CD4-positive, CD25-positive, alpha-beta regulatory T cell (primary cell): ENCODE results near the gene TRIM56. TPM values are rescaled to one million over a fixed set of nuclear protein-coding genes. Genes with fewer than 3 reads are reported as not detected.

Experiments
- ATAC-seq, 2 donors: fragments of 150-1000 bp; cut with Tn5 transposase; one replicate each; pipeline ENCODE4 v1.10.0; 2021; ENCODE audit warnings: low read depth in 2 of 2, moderate number of reproducible peaks in 2 of 2, moderate library complexity in 1 of 2
- DNase-seq, 3 donors: peaks; one replicate each; pipeline versions ENCODE4 v3.0.0 to v3.0.0-alpha.2; 2012 to 2022; ENCODE audit warnings: mixed read lengths in 1 of 3
- H3K27ac ChIP-seq: one replicate; pipeline ENCODE4 v1.7.0; 2013; ENCODE audit warnings: mild to moderate bottlenecking, low read length; ENCODE audit not compliant: insufficient read depth, poor library complexity, severe bottlenecking
- H3K27me3 ChIP-seq: one replicate; pipeline ENCODE4 v1.7.0; 2013; ENCODE audit warnings: low read length; ENCODE audit not compliant: control insufficient read depth, insufficient read depth
- H3K36me3 ChIP-seq: one replicate; pipeline ENCODE4 v1.7.0; 2013; ENCODE audit warnings: mild to moderate bottlenecking, low read length, moderate library complexity; ENCODE audit not compliant: control insufficient read depth, insufficient read depth
- H3K4me1 ChIP-seq: 2 replicates; pipeline ENCODE4 v1.7.0; 2013; ENCODE audit warnings: mild to moderate bottlenecking, low read length; ENCODE audit not compliant: insufficient read depth, control insufficient read depth, poor library complexity, severe bottlenecking
- H3K4me3 ChIP-seq: one replicate; pipeline ENCODE4 v1.7.0; 2013; ENCODE audit warnings: low read depth, mild to moderate bottlenecking, low read length, moderate library complexity
- H3K9me3 ChIP-seq, 2 experiments: 1 replicate in 1 of 2; 2 replicates in 1 of 2; pipeline ENCODE4 v1.7.0; 2013; ENCODE audit warnings: low read length in 2 of 2, mild to moderate bottlenecking in 1 of 2, moderate library complexity in 1 of 2; ENCODE audit not compliant: control insufficient read depth in 2 of 2
- H3K27ac Mint-ChIP-seq, 3 donors: one replicate each; pipeline ENCODE4 v1.8.0; 2020 to 2022; ENCODE audit warnings: mild to moderate bottlenecking in 3 of 3, mixed read lengths in 3 of 3, moderate library complexity in 2 of 3
- H3K27me3 Mint-ChIP-seq: one replicate; pipeline ENCODE4 v1.8.0; 2022; ENCODE audit warnings: mild to moderate bottlenecking, mixed read lengths
- H3K36me3 Mint-ChIP-seq: one replicate; pipeline ENCODE4 v1.8.0; 2020; ENCODE audit warnings: mixed read lengths
- H3K4me1 Mint-ChIP-seq, 4 donors: one replicate each; pipeline ENCODE4 v1.8.0; 2020 to 2022; ENCODE audit warnings: mixed read lengths in 4 of 4, mild to moderate bottlenecking in 1 of 4
- H3K4me3 Mint-ChIP-seq, 4 donors: one replicate each; pipeline ENCODE4 v1.8.0; 2020 to 2022; ENCODE audit warnings: mild to moderate bottlenecking in 4 of 4, mixed read lengths in 4 of 4, moderate library complexity in 3 of 4
- H3K9me3 Mint-ChIP-seq, 7 donors: one replicate each; pipeline ENCODE4 v1.8.0; 2020 to 2022; ENCODE audit warnings: mixed read lengths in 7 of 7, mild to moderate bottlenecking in 3 of 7, moderate library complexity in 2 of 7
- polyA plus RNA-seq, 4 donors: library from polyadenylated mRNA; unstranded; fragments of 300-500 nt; fragmentation: Illumina TruSeq; gene quantifications; one replicate each; pipeline ENCODE4 v1.2.3, GENCODE V29; 2021
- total RNA-seq: library from RNA; stranded (reverse); gene quantifications from one replicate; pipeline ENCODE4 v1.2.3, GENCODE V29; 2022

TRIM56 gene
- total and polyA plus RNA-seq, 5 donors from 2014 or later: 3.5 to 44.6 (median 7.3) TPM

DNA sequence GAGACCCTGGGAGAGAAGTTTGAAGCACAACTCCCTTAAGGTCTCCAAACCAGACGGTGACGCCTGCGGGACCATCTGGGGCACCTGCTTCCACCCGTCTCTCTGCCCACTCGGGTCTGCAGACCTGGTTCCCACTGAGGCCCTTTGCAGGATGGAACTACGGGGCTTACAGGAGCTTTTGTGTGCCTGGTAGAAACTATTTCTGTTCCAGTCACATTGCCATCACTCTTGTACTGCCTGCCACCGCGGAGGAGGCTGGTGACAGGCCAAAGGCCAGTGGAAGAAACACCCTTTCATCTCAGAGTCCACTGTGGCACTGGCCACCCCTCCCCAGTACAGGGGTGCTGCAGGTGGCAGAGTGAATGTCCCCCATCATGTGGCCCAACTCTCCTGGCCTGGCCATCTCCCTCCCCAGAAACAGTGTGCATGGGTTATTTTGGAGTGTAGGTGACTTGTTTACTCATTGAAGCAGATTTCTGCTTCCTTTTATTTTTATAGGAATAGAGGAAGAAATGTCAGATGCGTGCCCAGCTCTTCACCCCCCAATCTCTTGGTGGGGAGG is 52.5 kb downstream of the TRIM56 start:
- no peak for DNase-seq
- Histone ChIP-seq H3K36me3 (no peaks in the 10 kb centered on the region), H3K4me3 (no peak overlapping the region), H3K4me1 (peaks cover 6% of the 10 kb centered on the region), H3K27me3 (no peaks in the 10 kb centered on the region), H3K9me3 (no peaks in the 10 kb centered on the region), H3K27ac (no peak overlapping the region)
- ATAC-seq: no peak
- Mint-ChIP-seq H3K36me3 (no peaks in the 10 kb centered on the region), H3K27ac (peak overlapping the region in 1 of 3 donors; percentile 31), H3K9me3 (no peaks in the 10 kb centered on the region), H3K27me3 (peaks cover 39% of the 10 kb centered on the region), H3K4me3 (peak overlapping the region in 1 of 4 donors; percentile 50), H3K4me1 (peaks cover 0 to 10% (median 3%) of the 10 kb centered on the region in 4 donors)

DNA sequence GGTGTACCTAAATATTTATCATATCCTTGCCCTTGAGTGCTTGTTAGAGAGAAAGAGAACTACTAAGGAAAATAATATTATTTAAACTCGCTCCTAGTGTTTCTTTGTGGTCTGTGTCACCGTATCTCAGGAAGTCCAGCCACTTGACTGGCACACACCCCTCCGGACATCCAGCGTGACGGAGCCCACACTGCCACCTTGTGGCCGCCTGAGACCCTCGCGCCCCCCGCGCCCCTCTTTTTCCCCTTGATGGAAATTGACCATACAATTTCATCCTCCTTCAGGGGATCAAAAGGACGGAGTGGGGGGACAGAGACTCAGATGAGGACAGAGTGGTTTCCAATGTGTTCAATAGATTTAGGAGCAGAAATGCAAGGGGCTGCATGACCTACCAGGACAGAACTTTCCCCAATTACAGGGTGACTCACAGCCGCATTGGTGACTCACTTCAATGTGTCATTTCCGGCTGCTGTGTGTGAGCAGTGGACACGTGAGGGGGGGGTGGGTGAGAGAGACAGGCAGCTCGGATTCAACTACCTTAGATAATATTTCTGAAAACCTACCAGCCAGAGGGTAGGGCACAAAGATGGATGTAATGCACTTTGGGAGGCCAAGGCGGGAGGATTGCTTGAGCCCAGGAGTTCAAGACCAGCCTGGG is 53.1 kb downstream of the TRIM56 start:
- peak; percentile 35 to 87 (median 65) for DNase-seq
- H3K4me1 ChIP-seq: peaks cover 6% of the 10 kb centered on the region
- H3K9me3 ChIP-seq: no peaks in the 10 kb centered on the region
- no peaks in the 10 kb centered on the region for H3K36me3 ChIP-seq
- Mint-ChIP-seq H3K9me3 (no peaks in the 10 kb centered on the region), H3K4me1 (peaks cover 0 to 10% (median 3%) of the 10 kb centered on the region in 4 donors), H3K27me3 (peaks cover 39% of the 10 kb centered on the region), H3K27ac (no peak overlapping the region), H3K4me3 (peak overlapping the region in 1 of 4 donors; percentile 7), H3K36me3 (no peaks in the 10 kb centered on the region)
- H3K27ac ChIP-seq: no peak overlapping the region
- ATAC-seq: peak; percentile 97
- no peaks in the 10 kb centered on the region for H3K27me3 ChIP-seq
- no peak overlapping the region for H3K4me3 ChIP-seq

DNA sequence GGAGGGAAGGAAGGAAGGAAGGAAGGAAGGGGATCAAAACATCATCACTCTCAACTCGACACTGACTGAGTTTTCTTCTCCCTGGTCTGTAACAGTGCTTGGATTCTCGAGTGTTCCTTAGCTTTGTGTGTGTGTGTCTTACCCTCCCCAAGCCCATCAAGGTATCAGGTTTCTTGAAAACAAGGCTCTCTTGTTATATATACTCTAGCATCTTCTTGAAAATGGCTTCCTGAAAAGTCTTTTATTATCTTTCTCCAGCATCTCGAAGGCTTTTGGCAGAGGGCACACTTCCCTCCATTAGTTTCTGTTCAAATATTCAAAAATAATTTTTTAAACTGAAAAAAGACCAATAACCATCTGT is 55.0 kb downstream of the TRIM56 start:
- Mint-ChIP-seq H3K27me3 (peaks cover 38% of the 10 kb centered on the region), H3K9me3 (no peaks in the 10 kb centered on the region), H3K27ac (no peak overlapping the region), H3K4me1 (peaks cover 0 to 14% (median 3%) of the 10 kb centered on the region in 4 donors), H3K36me3 (no peaks in the 10 kb centered on the region), H3K4me3 (no peak overlapping the region)
- Histone ChIP-seq H3K9me3 (no peaks in the 10 kb centered on the region), H3K4me3 (no peak overlapping the region), H3K4me1 (peaks cover 9% of the 10 kb centered on the region), H3K36me3 (no peaks in the 10 kb centered on the region), H3K27me3 (no peaks in the 10 kb centered on the region), H3K27ac (no peak overlapping the region)
- ATAC-seq (no peak), DNase-seq (no peak)

DNA sequence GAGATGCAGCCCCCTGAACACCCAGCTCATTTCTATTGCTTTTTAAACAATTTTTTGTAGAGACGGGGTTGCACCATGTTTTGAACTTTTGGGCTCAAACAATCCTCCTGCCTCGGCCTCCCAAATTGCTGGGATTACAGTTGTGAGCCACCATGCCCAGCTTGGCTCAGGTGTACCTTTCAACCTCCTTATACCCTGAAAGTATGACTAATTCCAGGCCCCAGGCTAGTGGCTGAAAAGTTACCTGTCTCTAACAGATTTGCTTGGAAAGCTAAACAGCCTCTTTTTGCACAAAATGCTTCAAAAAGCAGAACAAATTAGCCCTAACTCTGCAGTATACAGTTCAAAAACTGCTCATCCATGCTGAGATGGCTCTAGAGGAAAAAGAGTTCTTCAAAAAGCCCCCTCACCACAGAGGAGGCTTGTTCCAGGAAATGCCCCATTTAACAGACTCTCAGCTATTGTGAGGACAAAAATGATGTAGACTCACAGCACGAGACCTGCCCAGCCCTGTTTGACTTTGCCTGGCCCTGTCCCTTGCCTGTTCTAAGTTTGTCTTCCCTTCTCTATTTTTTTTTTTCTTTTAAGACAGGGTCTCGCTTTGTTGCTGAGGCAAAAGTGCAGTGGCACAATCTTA is 55.6 kb downstream of the TRIM56 start:
- Mint-ChIP-seq H3K36me3 (no peaks in the 10 kb centered on the region), H3K4me3 (no peak overlapping the region), H3K27me3 (peaks cover 43% of the 10 kb centered on the region), H3K9me3 (no peaks in the 10 kb centered on the region), H3K4me1 (peaks cover 0 to 14% (median 3%) of the 10 kb centered on the region in 4 donors), H3K27ac (no peak overlapping the region)
- no peaks in the 10 kb centered on the region for H3K27me3 ChIP-seq
- H3K4me3 ChIP-seq: no peak overlapping the region
- no peak for ATAC-seq
- peaks cover 9% of the 10 kb centered on the region for H3K4me1 ChIP-seq
- DNase-seq: peak in 1 of 3 donors; percentile 27
- H3K9me3 ChIP-seq: no peaks in the 10 kb centered on the region
- no peak overlapping the region for H3K27ac ChIP-seq
- no peaks in the 10 kb centered on the region for H3K36me3 ChIP-seq

Other genes starting within 250 kb of the TRIM56 start
- 42.7 TPM for gene SLC12A9, start 232.8 kb upstream of the TRIM56 start, total RNA-seq
- 1 to 10 TPM; 5.7 to 8.6 (median 6.1) TPM for gene SLC12A9, start 232.8 kb upstream of the TRIM56 start, polyA plus RNA-seq
- gene TRIP6, start 218.1 kb upstream of the TRIM56 start, total RNA-seq: 8.4 TPM
- gene TRIP6, start 218.1 kb upstream of the TRIM56 start, polyA plus RNA-seq: 1 to 10 TPM; 2.8 to 5.8 (median 3.5) TPM
- gene SRRT, start 210.4 kb upstream of the TRIM56 start, total RNA-seq: 234 TPM
- 10 to 100 TPM; 31.9 to 40.7 (median 36.7) TPM for gene SRRT, start 210.4 kb upstream of the TRIM56 start, polyA plus RNA-seq
- 0.94 TPM for gene UFSP1, start 195.8 kb upstream of the TRIM56 start, total RNA-seq
- gene UFSP1, start 195.8 kb upstream of the TRIM56 start, polyA plus RNA-seq: 1 to 10 TPM in 3 of 4 donors, under 1 TPM in 1; 0.39 to 4.8 (median 1.9) TPM
- gene ACHE, start 189.6 kb upstream of the TRIM56 start, total RNA-seq: 0.20 TPM
- not detected for gene ACHE, start 189.6 kb upstream of the TRIM56 start, polyA plus RNA-seq
- gene MUC3A, start 135.9 kb upstream of the TRIM56 start, total RNA-seq: not detected
- not detected for gene MUC3A, start 135.9 kb upstream of the TRIM56 start, polyA plus RNA-seq
- not detected for gene MUC12, start 115.9 kb upstream of the TRIM56 start, total RNA-seq
- gene MUC12, start 115.9 kb upstream of the TRIM56 start, polyA plus RNA-seq: under 1 TPM in 3 of 4 donors, not detected in 1; 0.44 to 0.65 (median 0.44) TPM
- not detected for gene MUC17, start 65.4 kb upstream of the TRIM56 start, total RNA-seq
- not detected for gene MUC17, start 65.4 kb upstream of the TRIM56 start, polyA plus RNA-seq
- 0.39 TPM for gene SERPINE1, start 41.6 kb downstream of the TRIM56 start, total RNA-seq
- gene SERPINE1, start 41.6 kb downstream of the TRIM56 start, polyA plus RNA-seq: not detected
- gene AP1S1, start 69.0 kb downstream of the TRIM56 start, total RNA-seq: 14.5 TPM
- gene AP1S1, start 69.0 kb downstream of the TRIM56 start, polyA plus RNA-seq: 1 to 10 TPM; 5.4 to 8.8 (median 6.3) TPM
- gene VGF, start 80.1 kb downstream of the TRIM56 start, total RNA-seq: not detected
- not detected for gene VGF, start 80.1 kb downstream of the TRIM56 start, polyA plus RNA-seq
- gene NAT16, start 94.8 kb downstream of the TRIM56 start, total RNA-seq: not detected
- not detected for gene NAT16, start 94.8 kb downstream of the TRIM56 start, polyA plus RNA-seq
- gene MOGAT3, start 115.6 kb downstream of the TRIM56 start, total RNA-seq: not detected
- not detected for gene MOGAT3, start 115.6 kb downstream of the TRIM56 start, polyA plus RNA-seq
- gene PLOD3, start 132.1 kb downstream of the TRIM56 start, total RNA-seq: 35.4 TPM
- gene PLOD3, start 132.1 kb downstream of the TRIM56 start, polyA plus RNA-seq: 10 to 100 TPM; 13.8 to 19.7 (median 14.8) TPM
- gene ZNHIT1, start 132.7 kb downstream of the TRIM56 start, total RNA-seq: 41.8 TPM
- 10 to 100 TPM; 67.6 to 99.6 (median 85.0) TPM for gene ZNHIT1, start 132.7 kb downstream of the TRIM56 start, polyA plus RNA-seq
- gene CLDN15, start 152.3 kb downstream of the TRIM56 start, total RNA-seq: 22.7 TPM
- 1 to 10 TPM in 1 of 4 donors, under 1 TPM in 3; 0.64 to 1.4 (median 0.82) TPM for gene CLDN15, start 152.3 kb downstream of the TRIM56 start, polyA plus RNA-seq
- gene FIS1, start 159.6 kb downstream of the TRIM56 start, total RNA-seq: 105 TPM
- 100 to 1,000 TPM; 205 to 260 (median 227) TPM for gene FIS1, start 159.6 kb downstream of the TRIM56 start, polyA plus RNA-seq
- gene IFT22, start 236.3 kb downstream of the TRIM56 start, total RNA-seq: 1.0 TPM
- gene IFT22, start 236.3 kb downstream of the TRIM56 start, polyA plus RNA-seq: 1 to 10 TPM; 2.7 to 6.9 (median 3.8) TPM